SW480 (cell line): ENCODE results near the gene ERAS.
"Not testable (repeated sequence)": the region's sequence is repeated elsewhere in the genome, so short reads cannot be mapped to it uniquely, and the experiment has no call there.

ENCODE experiments used
- DNase-seq: peaks from one replicate; pipeline ENCODE4 v3.0.0-alpha.2; 2016; ENCODE audit warnings: low spot score

The ERAS gene

DNA sequence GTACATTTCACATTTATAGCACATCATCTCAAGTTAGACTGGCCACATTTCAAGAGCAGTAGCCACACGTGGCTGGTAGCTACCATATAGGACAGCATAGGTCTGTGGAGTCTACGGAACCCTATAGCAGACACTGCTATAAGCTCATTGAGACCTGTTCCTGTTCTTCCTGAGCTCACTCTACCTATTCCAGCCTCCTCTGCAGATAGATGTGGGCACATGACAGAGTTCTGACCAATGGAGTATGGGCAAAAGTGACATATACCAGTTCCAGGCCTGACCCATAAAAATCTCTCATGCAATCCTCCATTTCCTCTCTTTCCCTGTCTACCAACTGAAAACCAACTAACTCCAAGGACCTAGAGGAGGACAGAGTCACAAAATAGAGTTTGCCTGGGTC is 28.0 kb upstream of the ERAS start:
- no peak for DNase-seq

DNA sequence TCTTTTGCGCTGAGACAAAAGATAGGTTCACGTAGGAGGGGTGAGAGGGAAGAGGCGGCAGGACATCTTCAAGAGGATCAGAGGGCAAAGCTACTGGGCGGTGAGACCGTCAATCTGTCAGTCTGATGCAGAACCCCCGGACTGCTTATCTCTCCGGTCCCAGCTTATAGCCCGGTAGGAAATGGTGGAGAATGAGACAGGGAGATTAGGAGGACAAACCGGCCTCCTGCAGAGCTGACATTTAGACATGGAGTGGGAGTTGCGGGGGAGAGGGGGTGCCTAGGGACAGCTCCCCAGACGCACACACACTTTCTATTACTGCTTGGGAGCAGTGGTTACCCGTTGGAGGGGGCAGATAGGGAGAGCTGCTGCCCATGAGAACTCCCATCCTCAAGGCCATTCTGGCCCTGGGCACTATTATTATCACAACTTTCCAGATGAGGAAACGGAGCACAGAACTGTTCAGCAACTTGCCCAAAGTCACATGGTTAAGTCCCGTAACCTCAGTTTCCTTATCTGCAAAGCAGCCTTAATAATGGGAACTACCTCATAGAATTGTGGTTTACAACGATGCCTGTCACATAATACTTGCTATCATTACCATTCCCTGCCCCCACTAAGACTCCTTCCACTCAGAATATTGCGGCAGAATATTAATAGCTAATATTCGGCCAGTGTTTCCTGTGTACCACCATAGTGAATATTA is 25.6 kb upstream of the ERAS start:
- DNase-seq, result no peak

DNA sequence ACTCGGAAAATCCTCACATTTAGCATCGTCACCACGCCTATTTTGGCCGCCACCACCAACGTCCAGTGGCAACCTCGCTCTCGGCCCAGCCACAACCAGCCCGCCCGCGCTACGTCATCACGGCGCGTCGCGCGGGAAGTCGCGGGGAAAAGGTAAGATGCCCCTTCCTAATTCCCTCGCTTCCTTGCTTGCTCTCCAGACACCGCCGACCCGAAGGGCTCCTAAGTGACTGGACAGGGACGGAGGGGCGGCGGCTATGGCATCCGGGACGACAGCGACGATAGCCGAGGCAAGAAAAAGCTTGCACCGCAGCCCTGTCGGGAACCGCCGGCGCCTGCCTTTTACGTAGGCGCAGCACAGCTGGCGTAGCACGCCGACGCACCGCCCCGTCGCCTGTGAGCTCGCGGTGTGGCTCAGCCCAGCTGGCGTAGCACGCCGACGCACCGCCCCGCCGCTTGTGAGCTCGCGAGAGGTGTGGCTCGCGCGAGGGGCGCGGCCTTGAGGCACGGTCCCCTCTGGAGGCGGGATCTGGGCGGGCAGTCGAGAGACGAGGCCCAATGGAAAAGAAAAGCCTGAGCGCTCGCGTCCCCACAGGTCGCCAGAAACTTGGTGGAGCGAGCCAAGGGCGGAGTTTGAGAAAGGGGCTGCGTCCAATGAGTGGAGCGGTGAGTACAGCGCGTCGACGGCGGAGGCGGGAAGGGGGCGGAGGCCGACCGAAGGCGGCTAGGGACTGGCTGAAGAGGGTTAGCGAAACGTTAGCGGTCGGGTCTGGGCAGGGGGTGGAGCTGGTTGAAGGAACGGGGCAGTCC is 24.8 kb upstream of the ERAS start, which contains the start of gene HDAC6:
TSS of gene HDAC6 (plus strand) at position 788 of the 809 bp plus-strand sequence. CDS start 626 bp downstream, outside the sequence.
- peak; percentile 97 for DNase-seq

DNA sequence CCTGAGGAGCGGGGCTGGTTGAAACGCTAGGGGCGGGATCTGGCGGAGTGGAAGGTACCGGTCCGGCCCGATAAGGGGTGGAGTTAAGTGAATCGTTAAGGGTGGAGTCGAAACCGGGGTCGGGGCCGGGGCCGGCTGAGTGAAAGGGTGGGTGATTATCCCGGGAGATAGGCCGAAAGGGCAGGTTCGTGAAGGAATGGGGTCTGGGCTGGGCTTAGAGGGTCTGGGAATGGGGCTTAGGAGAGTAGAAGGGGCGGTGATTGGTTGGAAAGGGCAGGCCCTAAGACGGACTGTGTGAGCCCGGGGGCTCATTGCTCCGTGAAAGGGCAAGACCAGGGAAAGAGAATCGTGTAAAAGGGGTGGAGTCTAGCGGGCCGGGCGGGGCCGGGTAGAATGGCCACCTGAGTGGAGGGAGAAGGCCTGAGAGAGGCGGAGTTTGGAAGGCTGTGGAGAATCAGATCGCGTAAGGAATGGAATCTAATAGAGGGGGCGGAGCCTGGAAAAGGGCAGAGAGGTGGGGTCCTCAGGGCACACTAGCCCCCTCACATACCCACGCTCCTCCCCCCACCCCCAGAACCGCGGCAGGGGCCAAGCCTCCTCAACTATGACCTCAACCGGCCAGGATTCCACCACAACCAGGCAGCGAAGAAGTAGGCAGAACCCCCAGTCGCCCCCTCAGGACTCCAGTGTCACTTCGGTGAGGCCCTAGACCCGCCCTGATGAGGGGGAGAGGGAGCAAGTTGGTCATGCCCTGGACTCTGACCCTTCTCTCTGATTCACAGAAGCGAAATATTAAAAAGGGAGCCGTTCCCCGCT is 24.0 kb upstream of the ERAS start:
- peak; percentile 87 for DNase-seq

DNA sequence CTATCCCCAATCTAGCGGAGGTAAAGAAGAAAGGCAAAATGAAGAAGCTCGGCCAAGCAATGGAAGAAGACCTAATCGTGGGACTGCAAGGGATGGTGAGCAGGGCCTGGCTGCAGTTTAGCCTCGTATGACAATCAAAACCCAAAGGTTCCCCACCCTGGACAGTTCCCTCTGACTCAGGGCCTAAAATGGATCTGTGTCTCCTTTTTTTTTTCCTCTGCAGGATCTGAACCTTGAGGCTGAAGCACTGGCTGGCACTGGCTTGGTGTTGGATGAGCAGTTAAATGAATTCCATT is 23.5 kb upstream of the ERAS start:
- DNase-seq, result no peak

DNA sequence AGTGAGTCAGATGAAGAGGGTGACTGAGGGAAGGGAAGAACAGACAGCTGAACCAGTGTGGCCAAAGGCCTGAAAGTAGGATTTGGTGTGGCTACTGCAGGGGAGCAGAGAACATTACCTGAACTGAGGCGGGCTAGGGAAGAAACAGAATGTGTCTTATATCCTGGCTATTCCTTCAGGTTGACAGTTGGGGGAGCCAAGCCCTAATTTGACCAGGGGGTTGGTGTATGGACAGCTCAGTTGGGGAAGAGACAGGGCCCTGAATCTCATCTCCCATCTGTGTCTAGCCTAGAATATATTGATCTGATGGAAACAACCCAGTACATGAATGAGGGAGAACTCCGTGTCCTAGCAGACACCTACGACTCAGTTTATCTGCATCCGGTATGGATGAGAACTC is 20.2 kb upstream of the ERAS start:
- DNase-seq, result peak; percentile 14

DNA sequence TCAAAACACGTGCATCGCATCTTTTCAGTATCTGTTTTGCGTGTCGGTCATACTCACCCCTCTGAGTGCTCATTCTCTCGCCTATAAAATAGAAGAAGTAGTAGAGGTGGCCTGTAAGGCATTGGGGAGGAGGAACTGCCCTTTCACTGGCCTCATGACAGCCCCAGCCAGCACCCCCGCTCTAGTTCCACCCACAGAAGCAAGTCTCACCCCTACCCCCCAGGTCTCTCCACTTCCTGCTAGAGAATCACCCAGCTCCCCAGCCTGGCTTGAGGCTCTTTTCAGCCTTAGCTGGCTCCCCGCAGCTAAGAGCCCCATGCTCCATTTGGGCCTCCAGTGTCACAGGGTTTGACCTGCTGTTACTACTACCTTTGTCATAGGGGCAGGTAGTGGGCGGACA is 12.7 kb upstream of the ERAS start:
- DNase-seq, result no peak

DNA sequence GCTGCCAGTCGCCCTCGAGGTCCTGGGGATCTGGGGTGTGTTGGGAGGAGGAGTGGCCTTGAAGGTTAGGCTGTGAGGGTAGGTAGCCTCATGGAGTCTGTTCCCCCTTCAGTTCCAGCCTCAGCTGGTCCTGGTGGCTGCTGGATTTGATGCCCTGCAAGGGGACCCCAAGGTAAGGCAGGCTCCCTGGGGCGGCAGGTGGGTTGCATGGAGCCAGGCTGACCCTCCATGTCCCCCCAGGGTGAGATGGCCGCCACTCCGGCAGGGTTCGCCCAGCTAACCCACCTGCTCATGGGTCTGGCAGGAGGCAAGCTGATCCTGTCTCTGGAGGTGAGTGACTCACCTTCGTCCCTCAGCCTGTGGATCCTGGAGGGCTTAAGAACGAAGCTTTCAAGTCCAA is 11.6 kb upstream of the ERAS start:
- DNase-seq, result no peak

DNA sequence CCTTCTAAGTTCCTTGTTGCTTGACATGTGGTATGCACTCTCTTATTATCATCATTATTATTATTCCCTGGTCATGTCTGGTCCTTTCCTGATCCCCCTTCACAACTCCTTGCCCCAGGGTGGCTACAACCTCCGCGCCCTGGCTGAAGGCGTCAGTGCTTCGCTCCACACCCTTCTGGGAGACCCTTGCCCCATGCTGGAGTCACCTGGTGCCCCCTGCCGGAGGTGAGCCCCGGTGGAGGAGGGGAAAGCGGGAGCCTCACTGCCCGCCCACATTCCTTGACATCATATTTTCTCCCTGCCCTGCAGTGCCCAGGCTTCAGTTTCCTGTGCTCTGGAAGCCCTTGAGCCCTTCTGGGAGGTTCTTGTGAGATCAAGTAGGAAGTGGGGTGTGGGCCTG is 11.0 kb upstream of the ERAS start:
- no peak for DNase-seq

DNA sequence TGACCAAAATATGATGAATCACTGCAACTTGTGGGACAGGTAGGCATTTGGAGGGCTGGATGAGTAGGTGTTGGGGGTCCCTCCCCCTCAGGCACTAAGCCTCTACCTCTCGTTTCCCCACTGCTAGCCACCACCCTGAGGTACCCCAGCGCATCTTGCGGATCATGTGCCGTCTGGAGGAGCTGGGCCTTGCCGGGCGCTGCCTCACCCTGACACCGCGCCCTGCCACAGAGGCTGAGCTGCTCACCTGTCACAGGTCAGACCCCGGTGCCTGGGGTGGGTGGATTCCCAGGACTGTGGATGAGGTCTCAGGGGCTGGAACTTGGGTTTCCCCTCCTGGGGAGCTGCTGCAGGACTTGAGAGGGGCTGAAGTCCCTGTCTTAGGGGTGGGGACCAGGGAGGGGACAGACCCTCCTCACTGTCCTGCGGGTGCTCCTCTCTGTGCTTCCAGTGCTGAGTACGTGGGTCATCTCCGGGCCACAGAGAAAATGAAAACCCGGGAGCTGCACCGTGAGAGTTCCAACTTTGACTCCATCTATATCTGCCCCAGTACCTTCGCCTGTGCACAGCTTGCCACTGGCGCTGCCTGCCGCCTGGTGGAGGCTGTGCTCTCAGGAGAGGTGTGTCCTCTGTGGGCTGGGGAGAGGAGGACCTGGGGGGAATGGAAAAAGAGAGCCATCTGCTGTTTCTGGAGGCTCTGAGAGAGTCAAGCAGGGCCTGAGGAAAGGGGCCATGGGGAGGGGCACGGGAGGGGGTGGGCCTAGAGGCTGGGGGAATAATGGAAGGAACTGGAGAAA is 10.1 kb upstream of the ERAS start:
- no peak for DNase-seq

DNA sequence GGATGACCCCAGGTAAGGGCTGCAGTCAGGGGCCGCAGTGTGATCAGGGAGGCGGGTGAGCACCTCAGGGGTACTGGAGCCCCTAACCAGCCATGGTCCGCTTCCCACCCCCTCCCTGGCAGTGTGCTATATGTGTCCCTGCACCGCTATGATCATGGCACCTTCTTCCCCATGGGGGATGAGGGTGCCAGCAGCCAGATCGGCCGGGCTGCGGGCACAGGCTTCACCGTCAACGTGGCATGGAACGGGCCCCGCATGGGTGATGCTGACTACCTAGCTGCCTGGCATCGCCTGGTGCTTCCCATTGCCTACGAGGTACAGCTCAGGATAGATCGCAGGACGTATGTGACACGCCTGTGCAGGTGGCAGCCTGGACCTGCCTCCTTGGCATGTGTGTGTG is 8.2 kb upstream of the ERAS start:
- no peak for DNase-seq

DNA sequence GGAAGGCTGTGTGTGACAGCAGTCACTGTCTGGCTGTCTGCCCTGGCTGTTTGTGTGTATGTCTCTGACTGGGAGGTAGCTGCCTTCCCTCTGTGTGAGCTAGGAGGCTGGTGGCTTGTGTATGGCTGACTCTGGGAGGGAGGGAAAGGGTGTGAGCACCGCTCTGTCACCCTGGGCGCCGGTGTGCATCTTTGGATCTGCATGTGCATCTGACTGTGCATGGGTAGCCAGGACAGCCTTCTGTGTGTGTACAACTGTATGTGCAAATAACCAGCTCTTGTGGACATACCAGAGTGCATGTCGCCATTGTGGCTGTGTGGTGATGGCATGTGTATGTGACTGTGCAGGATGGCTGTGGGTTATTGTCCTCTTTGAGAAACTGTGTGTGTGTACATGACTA is 7.4 kb upstream of the ERAS start:
- no peak for DNase-seq

DNA sequence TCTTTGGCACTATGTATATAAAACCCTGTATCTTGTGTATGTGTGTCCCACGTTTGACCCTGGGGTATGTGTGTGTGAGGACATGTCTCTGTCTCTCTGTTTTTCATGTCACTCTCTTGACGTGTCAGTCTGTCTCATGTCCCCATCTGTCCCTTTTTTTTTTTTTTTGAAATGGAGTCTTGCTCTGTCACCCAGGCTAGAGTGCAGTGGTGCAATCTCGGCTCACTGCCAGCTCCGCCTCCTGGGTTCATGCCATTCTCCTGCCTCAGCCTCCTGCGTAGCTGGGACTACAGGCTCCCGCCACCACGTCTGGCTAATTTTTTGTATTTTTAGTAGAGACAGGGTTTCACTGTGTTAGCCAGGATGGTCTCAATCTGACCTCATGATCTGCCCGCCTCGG is 6.9 kb upstream of the ERAS start:
- not testable (repeated sequence) for DNase-seq

DNA sequence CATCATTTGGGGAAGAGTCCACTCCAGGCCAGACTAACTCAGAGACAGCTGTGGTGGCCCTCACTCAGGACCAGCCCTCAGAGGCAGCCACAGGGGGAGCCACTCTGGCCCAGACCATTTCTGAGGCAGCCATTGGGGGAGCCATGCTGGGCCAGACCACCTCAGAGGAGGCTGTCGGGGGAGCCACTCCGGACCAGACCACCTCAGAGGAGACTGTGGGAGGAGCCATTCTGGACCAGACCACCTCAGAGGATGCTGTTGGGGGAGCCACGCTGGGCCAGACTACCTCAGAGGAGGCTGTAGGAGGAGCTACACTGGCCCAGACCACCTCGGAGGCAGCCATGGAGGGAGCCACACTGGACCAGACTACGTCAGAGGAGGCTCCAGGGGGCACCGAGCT is 3.3 kb upstream of the ERAS start:
- DNase-seq, result no peak

DNA sequence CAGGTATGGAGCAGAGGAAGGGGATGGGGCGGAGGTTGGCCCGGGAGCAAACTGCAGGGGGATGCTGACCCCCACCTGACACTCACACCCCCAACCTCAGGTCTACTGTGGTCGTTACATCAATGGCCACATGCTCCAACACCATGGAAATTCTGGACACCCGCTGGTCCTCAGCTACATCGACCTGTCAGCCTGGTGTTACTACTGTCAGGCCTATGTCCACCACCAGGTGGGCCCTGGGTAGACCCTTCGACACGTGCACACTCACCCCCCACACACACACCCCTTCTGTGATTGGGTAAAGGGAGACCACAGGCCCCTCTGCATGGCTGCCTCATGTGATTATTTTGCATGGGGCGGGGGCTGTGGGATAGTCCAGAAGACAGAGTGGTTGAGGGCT is 2.2 kb upstream of the ERAS start:
- DNase-seq, result no peak

DNA sequence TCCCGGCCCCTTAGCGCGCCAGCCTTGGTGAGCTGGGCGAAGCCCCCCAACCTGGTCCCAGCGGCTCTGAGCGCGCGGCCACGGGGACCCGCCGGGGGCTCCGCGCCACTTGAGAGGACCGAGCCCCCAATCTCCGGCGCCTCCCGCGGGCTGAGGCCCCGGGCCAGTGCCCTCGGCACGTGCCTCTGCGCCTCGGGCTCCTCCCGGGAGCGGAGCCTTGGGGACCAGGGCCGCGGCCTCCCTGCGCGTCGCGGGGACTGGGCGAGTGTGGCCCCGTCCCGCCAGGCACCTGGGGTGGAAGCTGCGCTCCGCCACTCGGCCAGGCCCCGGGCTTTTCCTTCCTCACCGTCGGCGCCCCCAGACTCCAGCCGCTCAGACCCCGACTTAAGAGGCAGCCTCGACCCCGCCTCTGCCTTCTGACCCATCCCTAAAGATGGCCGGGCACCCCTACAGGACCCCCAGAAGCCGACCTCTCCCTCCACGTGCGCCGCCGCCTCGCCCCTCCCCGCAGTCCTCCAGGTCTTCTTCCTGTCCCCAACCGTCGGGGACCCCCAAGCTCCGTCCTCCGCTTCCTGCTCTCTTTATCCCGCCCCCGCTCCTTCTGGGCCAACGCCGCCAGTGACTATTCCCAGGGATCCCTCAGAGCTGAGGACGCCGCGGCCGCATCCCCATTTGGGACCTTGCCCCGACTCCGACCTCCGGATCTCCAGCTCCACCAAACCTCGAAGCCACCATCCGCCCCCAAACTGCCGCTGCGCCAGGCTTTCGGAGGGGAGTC is 752 bp downstream of the ERAS start:
- DNase-seq, result no peak

DNA sequence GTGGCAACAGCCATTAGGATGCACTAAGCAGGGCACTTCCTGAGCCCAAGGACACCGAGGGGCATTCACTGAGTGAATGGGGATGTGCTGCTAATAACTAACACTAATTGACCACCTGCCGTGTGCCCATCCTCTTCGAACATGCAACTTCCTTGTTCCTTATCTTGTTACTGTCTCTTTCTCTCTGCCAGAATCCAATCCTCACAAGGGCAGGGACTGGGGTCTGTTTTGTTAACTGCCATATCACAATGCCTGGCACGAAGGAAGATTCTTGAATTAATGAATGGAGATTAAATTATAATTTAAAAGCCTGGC is 1.3 kb downstream of the ERAS start:
- DNase-seq, result no peak

DNA sequence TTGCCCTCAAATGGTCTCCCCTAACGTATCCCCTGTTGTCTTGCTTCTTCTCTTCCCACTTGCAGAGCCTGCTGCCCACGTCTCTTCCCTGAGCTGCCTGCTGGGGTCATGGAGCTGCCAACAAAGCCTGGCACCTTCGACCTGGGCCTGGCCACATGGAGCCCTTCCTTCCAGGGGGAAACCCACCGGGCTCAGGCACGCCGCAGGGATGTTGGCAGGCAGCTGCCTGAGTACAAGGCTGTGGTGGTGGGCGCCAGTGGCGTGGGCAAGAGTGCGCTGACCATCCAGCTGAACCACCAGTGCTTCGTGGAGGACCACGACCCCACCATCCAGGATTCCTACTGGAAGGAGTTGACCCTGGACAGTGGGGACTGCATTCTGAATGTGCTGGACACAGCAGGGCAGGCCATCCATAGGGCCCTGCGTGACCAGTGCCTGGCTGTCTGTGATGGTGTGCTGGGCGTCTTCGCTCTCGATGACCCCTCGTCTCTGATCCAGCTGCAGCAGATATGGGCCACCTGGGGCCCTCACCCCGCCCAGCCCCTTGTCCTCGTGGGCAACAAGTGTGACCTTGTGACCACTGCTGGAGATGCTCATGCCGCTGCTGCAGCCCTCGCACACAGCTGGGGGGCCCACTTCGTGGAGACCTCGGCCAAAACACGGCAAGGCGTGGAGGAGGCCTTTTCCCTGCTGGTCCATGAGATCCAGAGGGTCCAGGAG is 2.9 kb downstream of the ERAS start:
- DNase-seq, result no peak

DNA sequence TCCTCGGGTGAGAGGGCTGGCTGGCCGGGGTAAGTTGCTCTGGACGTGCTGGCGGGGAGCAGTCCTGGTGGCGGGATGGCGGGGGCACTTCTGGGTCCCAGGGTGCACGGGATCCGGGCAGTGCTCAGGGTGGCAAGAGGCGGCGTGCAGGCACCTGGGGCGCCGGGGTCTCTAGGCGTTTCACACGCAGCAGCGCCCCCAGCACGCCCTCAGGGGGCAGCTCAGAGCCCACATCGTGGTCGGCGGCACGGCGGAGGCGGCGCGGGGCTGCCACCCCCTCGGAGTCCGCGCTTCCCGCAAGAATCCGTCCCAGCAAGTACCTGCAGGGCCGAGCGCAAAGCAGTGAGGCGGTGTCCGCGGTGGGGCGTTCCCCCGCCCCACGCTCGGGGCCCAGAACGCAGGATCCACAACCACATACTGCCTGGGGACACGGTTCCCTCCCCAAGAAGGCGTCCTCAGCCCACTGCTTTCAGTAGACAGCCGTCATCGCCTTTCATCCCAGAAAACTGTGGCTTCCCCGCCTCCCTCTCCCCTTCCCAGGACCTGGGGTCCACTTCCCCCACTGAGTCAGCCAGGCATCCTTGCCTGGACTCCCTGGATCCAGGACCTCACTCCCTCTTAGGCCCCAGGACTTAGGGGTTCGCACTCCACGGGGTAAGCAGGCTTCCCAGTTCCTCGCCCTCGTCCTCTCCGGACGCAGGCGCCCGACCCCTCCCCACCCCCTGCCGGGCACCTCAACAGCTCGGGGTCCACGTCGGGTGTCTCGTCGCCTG is 5.0 kb downstream of the ERAS start:
- no peak for DNase-seq

DNA sequence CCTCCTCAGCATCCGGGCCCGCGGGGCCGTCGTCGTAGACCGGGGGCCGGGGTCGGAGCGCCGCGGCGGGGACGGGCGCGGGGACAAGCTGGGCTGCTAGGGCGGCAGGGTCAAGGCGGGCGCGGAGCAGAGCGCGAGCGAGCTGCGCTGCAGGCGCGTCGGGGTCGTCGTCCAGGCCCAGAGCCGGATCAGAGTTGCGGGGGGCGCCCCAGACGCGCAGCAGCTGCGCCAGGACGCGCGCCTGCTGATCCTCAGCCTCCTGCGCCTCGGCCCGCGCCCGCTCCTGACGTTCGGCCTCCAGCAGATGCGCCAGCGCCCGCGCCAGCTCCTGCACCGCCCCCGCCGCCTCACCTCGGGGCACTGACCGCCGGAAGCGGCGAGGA is 5.6 kb downstream of the ERAS start:
- no peak for DNase-seq
